ENCODE data around the gene KDM1B.
"Not testable (repeated sequence)": the region's sequence is repeated elsewhere in the genome, so short reads cannot be mapped to it uniquely, and the experiment has no call there.

The KDM1B gene

GRCh38 chr6:18153311-18153703 lies 1.9 kb upstream of the KDM1B start:
- Histone ChIP-seq H3K4me1 (ENCODE audit: insufficient read depth, low read length) (peaks cover 2% of the 10 kb centered on the region; the same call in 1 of the 2 replicates), H3K27me3 (ENCODE audit: insufficient read depth, low read length) (no peaks in the 10 kb centered on the region), H3K4me3 (ENCODE audit: low read length) (peak overlapping the region; percentile 98; the same call in 1 of the 2 replicates), H3K27ac (ENCODE audit: low read length) (no peak overlapping the region), H3K9me3 (ENCODE audit: insufficient read depth, low read depth, low read length) (no peaks in the 10 kb centered on the region), H3K9ac (ENCODE audit: low read depth, low read length) (no peak overlapping the region), H3K36me3 (ENCODE audit: insufficient read depth, low read depth, low read length) (peaks cover 12% of the 10 kb centered on the region)

- peak within 1 kb of the TSS; percentile 98 for H3K4me3 ChIP-seq (ENCODE audit: low read length)
- H3K9ac ChIP-seq (ENCODE audit: low read depth, low read length): peak within 1 kb of the TSS; percentile 90; the same call in 1 of the 2 replicates
- H3K27me3 ChIP-seq (ENCODE audit: insufficient read depth, low read length): no peaks in the 10 kb centered on the region
- peaks cover 7% of the 10 kb centered on the region for H3K36me3 ChIP-seq (ENCODE audit: insufficient read depth, low read depth, low read length)
- peak within 1 kb of the TSS; percentile 22 for H3K27ac ChIP-seq (ENCODE audit: low read length)
- H3K9me3 ChIP-seq (ENCODE audit: insufficient read depth, low read depth, low read length): no peaks in the 10 kb centered on the region
- peaks cover 2% of the 10 kb centered on the region; the same call in 1 of the 2 replicates for H3K4me1 ChIP-seq (ENCODE audit: insufficient read depth, low read length)
Measured at GRCh38 chr6:18154507-18155149, 594 bp upstream of the KDM1B start, which contains the start of gene TPMT. Gene TPMT (minus strand): TSS chr6:18155077. CDS start chr6:18149127, 5,950 bp downstream.

GRCh38 chr6:18155864-18156421 lies 721 bp downstream of the KDM1B start:
- peak overlapping the region; percentile 78; the same call in 1 of the 2 replicates for H3K9ac ChIP-seq (ENCODE audit: low read depth, low read length)
- no peaks in the 10 kb centered on the region for H3K9me3 ChIP-seq (ENCODE audit: insufficient read depth, low read depth, low read length)
- peak overlapping the region; percentile 89 for H3K4me3 ChIP-seq (ENCODE audit: low read length)
- H3K27ac ChIP-seq (ENCODE audit: low read length): no peak overlapping the region
- peaks cover 2% of the 10 kb centered on the region; the same call in 1 of the 2 replicates for H3K4me1 ChIP-seq (ENCODE audit: insufficient read depth, low read length)
- no peaks in the 10 kb centered on the region for H3K27me3 ChIP-seq (ENCODE audit: insufficient read depth, low read length)
- peaks cover 9% of the 10 kb centered on the region for H3K36me3 ChIP-seq (ENCODE audit: insufficient read depth, low read depth, low read length)

GRCh38 chr6:18160911-18161310 lies 5.7 kb downstream of the KDM1B start:
- H3K9ac ChIP-seq (ENCODE audit: low read depth, low read length): no peak overlapping the region
- no peaks in the 10 kb centered on the region for H3K27me3 ChIP-seq (ENCODE audit: insufficient read depth, low read length)
- H3K4me3 ChIP-seq (ENCODE audit: low read length): no peak overlapping the region
- H3K27ac ChIP-seq (ENCODE audit: low read length): no peak overlapping the region
- H3K4me1 ChIP-seq (ENCODE audit: insufficient read depth, low read length): no peaks in the 10 kb centered on the region
- no peaks in the 10 kb centered on the region for H3K9me3 ChIP-seq (ENCODE audit: insufficient read depth, low read depth, low read length)
- peaks cover 38% of the 10 kb centered on the region for H3K36me3 ChIP-seq (ENCODE audit: insufficient read depth, low read depth, low read length)

- H3K9ac ChIP-seq (ENCODE audit: low read depth, low read length): no peak overlapping the region
- no peak overlapping the region for H3K27ac ChIP-seq (ENCODE audit: low read length)
- H3K9me3 ChIP-seq (ENCODE audit: insufficient read depth, low read depth, low read length): no peaks in the 10 kb centered on the region
- peaks cover 41% of the 10 kb centered on the region for H3K36me3 ChIP-seq (ENCODE audit: insufficient read depth, low read depth, low read length)
- H3K27me3 ChIP-seq (ENCODE audit: insufficient read depth, low read length): no peaks in the 10 kb centered on the region
- H3K4me3 ChIP-seq (ENCODE audit: low read length): no peak overlapping the region
- no peaks in the 10 kb centered on the region for H3K4me1 ChIP-seq (ENCODE audit: insufficient read depth, low read length)
Measured at GRCh38 chr6:18161431-18161830, 6.2 kb downstream of the KDM1B start.

GRCh38 chr6:18162401-18162800 lies 7.2 kb downstream of the KDM1B start:
- H3K4me3 ChIP-seq (ENCODE audit: low read length): no peak overlapping the region
- no peaks in the 10 kb centered on the region for H3K27me3 ChIP-seq (ENCODE audit: insufficient read depth, low read length)
- H3K9ac ChIP-seq (ENCODE audit: low read depth, low read length): no peak overlapping the region
- peaks cover 50% of the 10 kb centered on the region for H3K36me3 ChIP-seq (ENCODE audit: insufficient read depth, low read depth, low read length)
- no peaks in the 10 kb centered on the region for H3K9me3 ChIP-seq (ENCODE audit: insufficient read depth, low read depth, low read length)
- no peaks in the 10 kb centered on the region for H3K4me1 ChIP-seq (ENCODE audit: insufficient read depth, low read length)
- no peak overlapping the region for H3K27ac ChIP-seq (ENCODE audit: low read length)

GRCh38 chr6:18165751-18166150 lies 10.5 kb downstream of the KDM1B start:
- Histone ChIP-seq H3K4me1 (ENCODE audit: insufficient read depth, low read length) (no peaks in the 10 kb centered on the region), H3K36me3 (ENCODE audit: insufficient read depth, low read depth, low read length) (peaks cover 61% of the 10 kb centered on the region), H3K27ac (ENCODE audit: low read length) (no peak overlapping the region), H3K4me3 (ENCODE audit: low read length) (no peak overlapping the region), H3K9ac (ENCODE audit: low read depth, low read length) (no peak overlapping the region), H3K9me3 (ENCODE audit: insufficient read depth, low read depth, low read length) (peaks cover 10% of the 10 kb centered on the region; the same call in 1 of the 2 replicates), H3K27me3 (ENCODE audit: insufficient read depth, low read length) (no peaks in the 10 kb centered on the region)

- no peak overlapping the region for H3K9ac ChIP-seq (ENCODE audit: low read depth, low read length)
- H3K9me3 ChIP-seq (ENCODE audit: insufficient read depth, low read depth, low read length): peaks cover 10% of the 10 kb centered on the region; the same call in 1 of the 2 replicates
- no peaks in the 10 kb centered on the region for H3K4me1 ChIP-seq (ENCODE audit: insufficient read depth, low read length)
- H3K36me3 ChIP-seq (ENCODE audit: insufficient read depth, low read depth, low read length): peaks cover 54% of the 10 kb centered on the region
- no peaks in the 10 kb centered on the region for H3K27me3 ChIP-seq (ENCODE audit: insufficient read depth, low read length)
- no peak overlapping the region for H3K4me3 ChIP-seq (ENCODE audit: low read length)
- H3K27ac ChIP-seq (ENCODE audit: low read length): no peak overlapping the region
Measured at GRCh38 chr6:18166312-18167036, 11.3 kb downstream of the KDM1B start.

GRCh38 chr6:18168264-18168663 lies 13.0 kb downstream of the KDM1B start:
- Histone ChIP-seq H3K27ac (ENCODE audit: low read length) (no peak overlapping the region), H3K4me3 (ENCODE audit: low read length) (no peak overlapping the region), H3K9me3 (ENCODE audit: insufficient read depth, low read depth, low read length) (peaks cover 10% of the 10 kb centered on the region; the same call in 1 of the 2 replicates), H3K27me3 (ENCODE audit: insufficient read depth, low read length) (no peaks in the 10 kb centered on the region), H3K36me3 (ENCODE audit: insufficient read depth, low read depth, low read length) (peaks cover 39% of the 10 kb centered on the region), H3K9ac (ENCODE audit: low read depth, low read length) (no peak overlapping the region), H3K4me1 (ENCODE audit: insufficient read depth, low read length) (no peaks in the 10 kb centered on the region)

GRCh38 chr6:18171871-18172270 lies 16.6 kb downstream of the KDM1B start:
- H3K9ac ChIP-seq (ENCODE audit: low read depth, low read length): no peak overlapping the region
- no peaks in the 10 kb centered on the region for H3K27me3 ChIP-seq (ENCODE audit: insufficient read depth, low read length)
- H3K36me3 ChIP-seq (ENCODE audit: insufficient read depth, low read depth, low read length): peaks cover 26% of the 10 kb centered on the region
- no peak overlapping the region for H3K27ac ChIP-seq (ENCODE audit: low read length)
- H3K9me3 ChIP-seq (ENCODE audit: insufficient read depth, low read depth, low read length): peaks cover 10% of the 10 kb centered on the region; the same call in 1 of the 2 replicates
- no peaks in the 10 kb centered on the region for H3K4me1 ChIP-seq (ENCODE audit: insufficient read depth, low read length)
- no peak overlapping the region for H3K4me3 ChIP-seq (ENCODE audit: low read length)

- H3K4me1 ChIP-seq (ENCODE audit: insufficient read depth, low read length); H3K27ac ChIP-seq (ENCODE audit: low read length); H3K27me3 ChIP-seq (ENCODE audit: insufficient read depth, low read length); H3K9ac ChIP-seq (ENCODE audit: low read depth, low read length); H3K9me3 ChIP-seq (ENCODE audit: insufficient read depth, low read depth, low read length); H3K4me3 ChIP-seq (ENCODE audit: low read length); H3K36me3 ChIP-seq (ENCODE audit: insufficient read depth, low read depth, low read length): not testable (repeated sequence)
Measured at GRCh38 chr6:18176198-18176597, 21.0 kb downstream of the KDM1B start.
